Cerebellar nuclear complex (tissue), 1 donor: ENCODE data around the gene TMEM164.

ENCODE experiments used
- DNase-seq, 2 experiments: peaks; one replicate each; lab custom pipeline; 2025; lab: John Stamatoyannopoulos, UW

TMEM164 gene

GRCh38 chrX:110070970-110071369, 68.1 kb downstream of the TMEM164 start:
- DNase-seq: no peak

GRCh38 chrX:110081320-110081719, 78.4 kb downstream of the TMEM164 start:
- no peak for DNase-seq

GRCh38 chrX:110081740-110082139, 78.8 kb downstream of the TMEM164 start:
- DNase-seq: no peak

- DNase-seq: no peak
Observed at GRCh38 chrX:110082161-110082560, 79.2 kb downstream of the TMEM164 start.

- DNase-seq: no peak
Observed at GRCh38 chrX:110086162-110086915, 83.4 kb downstream of the TMEM164 start.

- no peak for DNase-seq
Observed at GRCh38 chrX:110086916-110087484, 84.1 kb downstream of the TMEM164 start.

- DNase-seq: no peak
Observed at GRCh38 chrX:110087485-110088356, 84.8 kb downstream of the TMEM164 start.

GRCh38 chrX:110089656-110090403, 86.9 kb downstream of the TMEM164 start:
- DNase-seq: no peak

GRCh38 chrX:110097920-110098319, 95.0 kb downstream of the TMEM164 start:
- DNase-seq: no peak

- no peak for DNase-seq
Observed at GRCh38 chrX:110103344-110103743, 100.4 kb downstream of the TMEM164 start.

GRCh38 chrX:110104078-110104477, 101.2 kb downstream of the TMEM164 start:
- DNase-seq: no peak

- no peak for DNase-seq
Observed at GRCh38 chrX:110108381-110108821, 105.5 kb downstream of the TMEM164 start.

- DNase-seq: no peak
Observed at GRCh38 chrX:110114260-110114776, 111.4 kb downstream of the TMEM164 start.

GRCh38 chrX:110116066-110116980, 113.4 kb downstream of the TMEM164 start:
- no peak for DNase-seq

GRCh38 chrX:110118530-110118929, 115.6 kb downstream of the TMEM164 start:
- no peak for DNase-seq

- no peak for DNase-seq
Observed at GRCh38 chrX:110119480-110119879, 116.6 kb downstream of the TMEM164 start.

- DNase-seq: no peak
Observed at GRCh38 chrX:110120025-110120424, 117.1 kb downstream of the TMEM164 start.

- no peak for DNase-seq
Observed at GRCh38 chrX:110123331-110123782, 120.4 kb downstream of the TMEM164 start.

- no peak for DNase-seq
Observed at GRCh38 chrX:110125446-110126162, 122.7 kb downstream of the TMEM164 start.

GRCh38 chrX:110131031-110131430, 128.1 kb downstream of the TMEM164 start:
- DNase-seq: no peak
